Measurements from ENCODE around the gene ZC4H2.
A peak's percentile ranks its signal among the peaks of the same experiment; 100 is the strongest.
"Not testable (repeated sequence)": the region's sequence is repeated elsewhere in the genome, so short reads cannot be mapped to it uniquely, and the experiment has no call there.

ZC4H2 gene

GRCh38 chrX:64894454-64895038, 81.7 kb downstream of the ZC4H2 start:
- Histone ChIP-seq H3K4me1 (ENCODE audit: low read length) (no peaks in the 10 kb centered on the region), H3K27ac (ENCODE audit: low read length) (no peak overlapping the region), H3K27me3 (ENCODE audit: low read depth, low read length) (no peaks in the 10 kb centered on the region), H3K79me2 (ENCODE audit: low read length) (no peaks in the 10 kb centered on the region), H3K9me3 (ENCODE audit: insufficient read depth, low read length) (no peaks in the 10 kb centered on the region), H3K9ac (ENCODE audit: low read length) (no peak overlapping the region), H2AFZ (ENCODE audit: low read depth, low read length) (no peak overlapping the region; the same call in 1 of the 2 replicates), H3K36me3 (replicated peaks; ENCODE audit: low read depth, low read length) (no peaks in the 10 kb centered on the region), H3K4me3 (ENCODE audit: low read length) (no peak overlapping the region), H3K4me2 (ENCODE audit: low read length) (peak overlapping the region; percentile 20; the same call in 1 of the 2 replicates), H4K20me1 (ENCODE audit: insufficient read depth, low read length) (no peaks in the 10 kb centered on the region)
- TF ChIP-seq CTCF (IDR thresholded peaks at IDR 0.05; ENCODE audit: low read depth, low read length) (peak; percentile 94), EZH2phosphoT487 (IDR thresholded peaks at IDR 0.05; ENCODE audit: low read depth) (no peak)

- H3K79me2 ChIP-seq (ENCODE audit: low read length) = no peaks in the 10 kb centered on the region
- no peaks in the 10 kb centered on the region for H3K36me3 ChIP-seq (replicated peaks; ENCODE audit: low read depth, low read length)
- no peaks in the 10 kb centered on the region for H3K27me3 ChIP-seq (ENCODE audit: low read depth, low read length)
- no peak overlapping the region for H3K9ac ChIP-seq (ENCODE audit: low read length)
- H3K27ac ChIP-seq (ENCODE audit: low read length) = no peak overlapping the region
- H2AFZ ChIP-seq (ENCODE audit: low read depth, low read length) = no peak overlapping the region
- TF ChIP-seq CTCF (IDR thresholded peaks at IDR 0.05; ENCODE audit: low read depth, low read length) (peak; percentile 27; the same call in 1 of the 2 replicates), EZH2phosphoT487 (IDR thresholded peaks at IDR 0.05; ENCODE audit: low read depth) (no peak)
- no peaks in the 10 kb centered on the region for H3K4me1 ChIP-seq (ENCODE audit: low read length)
- no peak overlapping the region for H3K4me3 ChIP-seq (ENCODE audit: low read length)
- no peaks in the 10 kb centered on the region for H3K9me3 ChIP-seq (ENCODE audit: insufficient read depth, low read length)
- H4K20me1 ChIP-seq (ENCODE audit: insufficient read depth, low read length) = no peaks in the 10 kb centered on the region
- H3K4me2 ChIP-seq (ENCODE audit: low read length) = no peak overlapping the region
Observed at GRCh38 chrX:64885850-64886249, 90.4 kb downstream of the ZC4H2 start.

- not testable (repeated sequence) for H3K27me3 ChIP-seq (ENCODE audit: low read depth, low read length); H3K4me1 ChIP-seq (ENCODE audit: low read length); H3K4me2 ChIP-seq (ENCODE audit: low read length); H3K27ac ChIP-seq (ENCODE audit: low read length); H3K36me3 ChIP-seq (replicated peaks; ENCODE audit: low read depth, low read length); H4K20me1 ChIP-seq (ENCODE audit: insufficient read depth, low read length); H3K9ac ChIP-seq (ENCODE audit: low read length); H3K79me2 ChIP-seq (ENCODE audit: low read length); H3K4me3 ChIP-seq (ENCODE audit: low read length); H3K9me3 ChIP-seq (ENCODE audit: insufficient read depth, low read length); H2AFZ ChIP-seq (ENCODE audit: low read depth, low read length)
Observed at GRCh38 chrX:64878709-64879108, 97.5 kb downstream of the ZC4H2 start.

- no peak overlapping the region for H3K27ac ChIP-seq (ENCODE audit: low read length)
- H3K4me1 ChIP-seq (ENCODE audit: low read length) = peaks cover 16% of the 10 kb centered on the region
- H4K20me1 ChIP-seq (ENCODE audit: insufficient read depth, low read length) = no peaks in the 10 kb centered on the region
- TF ChIP-seq EZH2phosphoT487 (IDR thresholded peaks at IDR 0.05; ENCODE audit: low read depth) (no peak), CTCF (IDR thresholded peaks at IDR 0.05; ENCODE audit: low read depth, low read length) (no peak)
- no peaks in the 10 kb centered on the region for H3K36me3 ChIP-seq (replicated peaks; ENCODE audit: low read depth, low read length)
- H2AFZ ChIP-seq (ENCODE audit: low read depth, low read length) = no peak overlapping the region
- no peaks in the 10 kb centered on the region for H3K79me2 ChIP-seq (ENCODE audit: low read length)
- H3K4me2 ChIP-seq (ENCODE audit: low read length) = no peak overlapping the region
- H3K27me3 ChIP-seq (ENCODE audit: low read depth, low read length) = no peaks in the 10 kb centered on the region
- no peak overlapping the region for H3K4me3 ChIP-seq (ENCODE audit: low read length)
- H3K9me3 ChIP-seq (ENCODE audit: insufficient read depth, low read length) = no peaks in the 10 kb centered on the region
- H3K9ac ChIP-seq (ENCODE audit: low read length) = no peak overlapping the region
Observed at GRCh38 chrX:64867217-64867616, 109.0 kb downstream of the ZC4H2 start.
